NCI-H526 treated with DMSO at 0.1 percent for 48 hours (cell line): ENCODE measurements around the gene AKR1A1.
"Not testable (repeated sequence)": the region's sequence is repeated elsewhere in the genome, so short reads cannot be mapped to it uniquely, and the experiment has no call there.

Source experiments
- DNase-seq: peaks from one replicate; lab custom pipeline; 2025; lab: John Stamatoyannopoulos, UW

AKR1A1 gene

GRCh38 chr1:45550401-45551351 is at the start of gene AKR1A1:
Gene AKR1A1 (plus strand): TSS chr1:45550826. CDS start chr1:45561795, 10,969 bp downstream.
- peak; percentile 94 for DNase-seq

DNA sequence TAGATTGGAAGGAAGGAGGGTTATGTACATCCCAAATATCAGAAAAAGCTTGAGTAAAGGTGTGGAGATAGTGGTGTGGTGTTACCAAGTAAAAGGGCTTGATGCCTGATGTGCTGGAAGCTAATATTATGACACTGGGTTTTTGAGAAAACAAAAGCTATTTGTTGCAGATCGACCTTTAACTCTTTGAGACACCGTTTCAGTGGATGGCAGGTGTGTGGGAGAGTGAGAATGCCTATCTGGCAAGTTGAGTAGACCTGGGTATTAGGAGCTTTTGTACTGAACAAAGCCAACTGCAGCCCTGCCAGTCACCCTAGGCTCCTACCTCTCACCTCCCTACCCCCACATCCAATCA is 49.1 kb upstream of the AKR1A1 start:
- no peak for DNase-seq

GRCh38 chr1:45503462-45504360 is 46.9 kb upstream of the AKR1A1 start:
- no peak for DNase-seq

- no peak for DNase-seq
These were observed 43.4 kb upstream of the AKR1A1 start for GRCh38 chr1:45507195-45507594.

DNA sequence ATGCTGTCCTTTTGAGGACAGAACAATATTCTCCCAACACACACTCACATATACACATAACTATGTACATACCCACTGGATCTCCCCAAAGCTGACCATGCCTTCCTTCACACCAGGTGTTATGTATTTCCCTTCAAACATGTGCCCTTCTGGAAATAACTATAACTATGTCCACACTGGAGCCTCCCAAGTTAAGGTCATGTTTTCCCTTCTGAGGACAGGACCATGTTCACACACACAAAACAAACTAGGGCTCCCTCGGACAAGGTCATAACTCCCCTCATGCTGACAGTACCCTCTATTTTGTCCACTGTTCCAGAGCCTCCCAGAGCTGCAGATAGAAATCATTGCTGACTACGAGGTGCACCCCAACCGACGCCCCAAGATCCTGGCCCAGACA is 42.7 kb upstream of the AKR1A1 start:
- no peak for DNase-seq

DNA sequence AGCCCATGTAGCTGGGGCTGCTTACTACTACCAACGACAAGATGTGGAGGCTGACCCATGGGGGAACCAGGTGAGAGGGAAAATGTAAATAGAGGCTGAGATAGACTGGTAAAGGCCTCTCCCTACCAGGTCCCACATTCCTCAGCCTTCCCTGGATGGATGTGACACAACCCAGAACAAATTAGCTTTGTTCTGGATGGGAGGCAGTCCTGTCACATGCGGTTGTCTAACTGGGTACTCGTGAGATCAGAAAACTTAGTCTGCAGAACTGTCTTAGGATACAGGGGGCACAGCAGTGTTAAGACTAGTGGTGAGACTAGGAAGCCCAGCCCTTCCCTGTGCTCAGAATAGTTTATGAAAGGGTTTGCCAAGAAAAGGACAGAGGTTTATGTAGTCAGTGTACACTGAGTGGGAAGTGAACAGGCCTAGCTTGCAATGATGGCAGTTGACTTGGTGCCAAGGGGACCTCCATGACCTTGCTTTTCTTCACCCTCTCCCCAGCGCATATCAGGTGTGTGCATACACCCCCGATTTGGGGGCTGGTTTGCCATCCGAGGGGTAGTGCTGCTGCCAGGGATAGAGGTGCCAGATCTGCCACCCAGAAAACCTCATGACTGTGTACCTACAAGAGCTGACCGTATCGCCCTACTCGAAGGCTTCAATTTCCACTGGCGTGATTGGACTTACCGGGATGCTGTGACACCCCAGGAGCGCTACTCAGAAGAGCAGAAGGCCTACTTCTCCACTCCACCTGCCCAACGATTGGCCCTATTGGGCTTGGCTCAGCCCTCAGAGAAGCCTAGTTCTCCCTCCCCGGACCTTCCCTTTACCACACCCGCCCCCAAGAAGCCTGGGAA is 42.1 kb upstream of the AKR1A1 start:
- no peak for DNase-seq

DNA sequence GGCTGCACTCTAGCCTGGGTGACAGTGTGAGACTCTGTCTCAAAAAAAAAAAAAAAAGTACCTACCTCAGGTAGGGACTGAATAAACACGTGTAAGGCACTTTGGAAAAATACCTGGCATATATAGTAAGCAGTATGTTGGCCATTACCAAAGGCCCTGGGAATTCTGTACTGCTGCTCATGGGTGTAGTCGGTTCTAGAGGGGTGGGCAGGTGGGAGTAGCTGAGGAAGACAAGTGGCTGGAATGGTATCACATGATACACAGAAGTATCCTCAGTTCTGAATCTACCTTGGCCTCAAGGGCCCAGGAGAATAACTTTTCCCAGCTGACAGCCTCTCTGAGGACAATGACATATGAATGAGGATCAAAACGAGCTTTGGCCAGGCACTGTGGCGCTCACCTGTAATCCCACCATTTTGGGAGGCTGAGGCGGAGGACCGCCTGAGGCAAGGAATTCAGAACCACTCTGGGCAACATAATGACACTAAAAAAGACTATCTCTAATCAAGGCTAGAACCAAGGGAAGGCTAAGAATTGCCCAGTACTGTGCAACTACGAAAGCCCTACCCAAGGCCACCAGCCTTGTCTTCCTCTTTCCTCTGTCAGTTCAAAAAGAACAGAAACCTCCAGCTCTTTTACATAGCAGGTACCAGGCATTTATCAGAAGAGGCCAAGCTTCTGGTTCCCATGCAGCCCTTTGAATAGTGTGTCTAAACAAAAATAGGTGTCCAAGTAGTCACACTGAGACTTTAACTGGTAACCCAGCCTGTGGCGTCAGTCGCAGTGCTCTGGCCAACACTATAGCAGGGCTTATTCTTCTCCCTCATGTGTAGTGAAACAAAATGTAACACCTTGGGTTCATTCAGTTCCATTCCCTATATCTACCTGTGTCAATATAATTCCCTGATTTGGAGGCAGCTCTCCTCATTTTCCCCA is 40.3 kb upstream of the AKR1A1 start:
- no peak for DNase-seq

DNA sequence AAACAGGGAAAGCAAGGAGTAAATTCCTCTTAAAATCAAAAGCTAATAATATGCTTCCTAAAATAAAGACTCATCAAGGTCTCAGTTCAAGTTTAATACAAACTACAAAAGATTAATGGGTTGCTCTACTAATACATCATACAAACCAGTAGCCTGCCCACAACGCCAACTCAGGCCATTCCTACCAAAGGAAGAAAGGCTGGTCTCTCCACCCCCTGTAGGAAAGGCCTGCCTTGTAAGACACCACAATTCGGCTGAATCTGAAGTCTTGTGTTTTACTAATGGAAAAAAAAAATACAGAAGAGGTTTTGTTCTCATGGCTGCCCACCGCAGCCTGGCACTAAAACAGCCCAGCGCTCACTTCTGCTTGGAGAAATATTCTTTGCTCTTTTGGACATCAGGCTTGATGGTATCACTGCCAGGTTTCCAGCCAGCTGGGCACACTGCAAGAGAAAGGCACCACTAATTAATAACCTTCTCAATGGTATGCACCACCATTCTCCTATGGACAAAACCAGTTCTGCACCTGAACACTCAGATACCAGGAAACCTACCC is 39.6 kb upstream of the AKR1A1 start:
- no peak for DNase-seq

- DNase-seq: peak; percentile 40
These were observed 38.0 kb upstream of the AKR1A1 start for GRCh38 chr1:45512641-45513054.

- DNase-seq: not testable (repeated sequence)
These were observed 36.9 kb upstream of the AKR1A1 start for GRCh38 chr1:45513532-45514260.

GRCh38 chr1:45516036-45516435 is 34.6 kb upstream of the AKR1A1 start:
- DNase-seq: no peak

- DNase-seq: no peak
These were observed 34.2 kb upstream of the AKR1A1 start for GRCh38 chr1:45516465-45516864.

DNA sequence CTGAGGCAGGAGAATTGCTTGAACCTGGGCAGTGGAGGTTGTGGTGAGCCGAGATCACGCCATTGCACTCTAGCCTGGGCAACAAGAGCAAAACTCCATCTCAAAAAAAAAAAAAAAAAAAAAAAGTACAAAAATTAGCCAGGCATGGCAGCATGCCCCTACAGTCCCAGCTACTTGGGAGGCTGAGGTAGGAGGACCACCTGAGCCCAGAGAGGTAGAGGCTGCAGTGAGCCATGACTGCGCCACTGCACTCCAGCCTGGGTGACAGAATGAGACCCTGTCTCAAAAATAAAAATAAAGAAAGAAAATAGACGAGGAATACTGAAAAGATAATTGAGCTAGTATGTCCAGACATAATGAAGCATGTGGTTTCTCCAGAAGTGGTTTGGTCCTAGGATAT is 32.3 kb upstream of the AKR1A1 start:
- not testable (repeated sequence) for DNase-seq

DNA sequence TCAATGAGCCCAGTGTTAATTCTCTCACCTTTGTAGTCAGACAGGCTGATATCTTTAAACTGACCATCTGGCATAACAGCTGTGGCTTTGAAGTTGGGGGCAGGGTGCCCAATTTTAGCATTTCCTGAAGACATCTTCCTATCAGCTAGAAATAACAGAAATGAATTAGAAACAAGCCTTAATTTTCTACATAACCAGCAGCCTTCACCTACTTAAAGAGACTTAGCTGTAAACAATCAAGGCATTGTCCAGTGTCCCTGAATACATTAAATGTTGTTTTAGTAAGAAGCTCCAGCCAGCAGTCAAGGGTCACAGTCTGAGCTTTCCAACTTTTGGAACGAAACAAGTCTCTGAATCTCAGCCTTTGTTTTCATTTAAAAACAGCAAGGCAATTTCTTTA is 31.7 kb upstream of the AKR1A1 start:
- no peak for DNase-seq

- DNase-seq: not testable (repeated sequence)
These were observed 30.9 kb upstream of the AKR1A1 start for GRCh38 chr1:45519774-45520173.

DNA sequence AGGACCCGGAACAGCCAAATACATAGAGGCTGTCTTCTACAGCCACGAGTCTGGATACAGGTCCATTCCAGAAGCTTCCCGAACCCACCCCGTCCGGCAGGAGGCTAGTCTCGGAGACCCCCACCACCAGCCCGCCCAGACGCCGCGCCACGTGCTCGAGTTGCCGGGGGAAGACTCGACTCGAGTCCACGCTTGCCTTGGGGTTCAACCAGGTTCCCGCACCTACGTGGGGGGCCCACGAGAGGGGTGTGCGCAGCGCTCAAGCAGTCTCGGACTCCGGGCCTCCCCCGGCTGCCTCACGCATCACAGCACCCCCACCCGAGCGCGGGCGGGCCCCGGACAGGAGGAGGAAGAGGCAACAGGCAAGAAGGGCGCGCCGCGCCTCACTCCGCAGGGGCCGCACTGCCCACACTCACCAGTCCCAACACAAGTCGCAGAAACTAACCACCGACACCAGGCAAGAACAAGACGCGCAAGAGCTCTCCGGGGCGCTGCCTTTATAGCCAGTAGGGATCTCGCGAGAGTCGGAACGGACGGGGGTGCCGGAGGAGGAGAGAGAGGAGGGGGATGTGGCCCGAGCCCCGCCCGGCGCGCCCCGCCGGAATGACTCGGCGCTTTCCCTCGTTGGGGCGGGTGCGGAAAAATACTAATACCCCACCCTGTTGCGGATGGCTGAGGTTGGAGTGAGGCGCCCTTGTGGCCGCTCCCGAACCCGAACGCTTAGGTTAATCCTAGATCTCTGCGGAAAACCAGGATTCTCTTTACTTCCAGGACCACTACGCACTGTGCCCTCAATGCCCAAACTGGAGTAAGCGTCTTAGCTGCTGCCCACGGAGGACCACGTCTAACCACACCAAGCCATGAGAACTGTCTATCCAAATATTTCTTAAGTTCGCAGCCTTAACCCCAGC is 29.0 kb upstream of the AKR1A1 start, which contains the start of gene PRDX1:
PRDX1 (minus strand) TSS at position 472 of the 911 bp plus-strand sequence. CDS start 2,841 bp downstream, outside the sequence.
- peak; percentile 97 for DNase-seq

GRCh38 chr1:45522324-45523104 is 28.1 kb upstream of the AKR1A1 start:
- no peak for DNase-seq

GRCh38 chr1:45523516-45523915 is 27.1 kb upstream of the AKR1A1 start:
- not testable (repeated sequence) for DNase-seq
